Measurements from ENCODE around the gene ABLIM1. TPM values are rescaled to one million over a fixed set of nuclear protein-coding genes. Genes with fewer than 3 reads are reported as not detected.

Gene ABLIM1
- total and polyA plus RNA-seq, 10 of the 15 experiments (the other 5 are each of a cell fraction or from before 2014, with no cell fraction given), result 14.2 to 50.5 (median 28.1) TPM

GRCh38 chr10:114526504-114527238 lies 131.4 kb downstream of the ABLIM1 start (continued):
- TF ChIP-seq MYC (IDR thresholded peaks at IDR 0.05; ENCODE audit: insufficient read depth, insufficient read length, insufficient replicate concordance, low read length, severe bottlenecking), result no peak
- no peak for TF ChIP-seq RELA (IDR thresholded peaks at IDR 0.05; ENCODE audit: borderline replicate concordance, partially characterized antibody)
- TF ChIP-seq NR2F1 (conservative IDR thresholded peaks at IDR 0.05), result peak; percentile 73
- TF ChIP-seq FOXM1 (IDR thresholded peaks at IDR 0.05; ENCODE audit: low read depth, low read length), result peak; percentile 40; the same call in 1 of the 2 replicates
- 0 out of 4 replicates have a peak, but pooled peaks have one; percentile 4 to 21 for TF ChIP-seq SRF (IDR thresholded peaks at IDR 0.05; ENCODE audit: low read depth in 2 of 2, low read length in 2 of 2)
- TF ChIP-seq BHLHE40 (IDR thresholded peaks at IDR 0.05; ENCODE audit: borderline replicate concordance in 1 of 2, low read depth in 2 of 2, low read length in 1 of 2), result peak; percentile 97
- TF ChIP-seq, protein P1, sequence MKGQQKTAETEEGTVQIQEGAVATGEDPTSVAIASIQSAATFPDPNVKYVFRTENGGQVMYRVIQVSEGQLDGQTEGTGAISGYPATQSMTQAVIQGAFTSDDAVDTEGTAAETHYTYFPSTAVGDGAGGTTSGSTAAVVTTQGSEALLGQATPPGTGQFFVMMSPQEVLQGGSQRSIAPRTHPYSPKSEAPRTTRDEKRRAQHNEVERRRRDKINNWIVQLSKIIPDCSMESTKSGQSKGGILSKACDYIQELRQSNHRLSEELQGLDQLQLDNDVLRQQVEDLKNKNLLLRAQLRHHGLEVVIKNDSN (IDR thresholded peaks at IDR 0.05; ENCODE audit: borderline replicate concordance, extremely low read length, insufficient read depth, low read depth, low read length), result no peak
- no peak for TF ChIP-seq JUNB (IDR thresholded peaks at IDR 0.05)
- no peak for TF ChIP-seq RAD51 (IDR thresholded peaks at IDR 0.05)
- TF ChIP-seq, protein P2, sequence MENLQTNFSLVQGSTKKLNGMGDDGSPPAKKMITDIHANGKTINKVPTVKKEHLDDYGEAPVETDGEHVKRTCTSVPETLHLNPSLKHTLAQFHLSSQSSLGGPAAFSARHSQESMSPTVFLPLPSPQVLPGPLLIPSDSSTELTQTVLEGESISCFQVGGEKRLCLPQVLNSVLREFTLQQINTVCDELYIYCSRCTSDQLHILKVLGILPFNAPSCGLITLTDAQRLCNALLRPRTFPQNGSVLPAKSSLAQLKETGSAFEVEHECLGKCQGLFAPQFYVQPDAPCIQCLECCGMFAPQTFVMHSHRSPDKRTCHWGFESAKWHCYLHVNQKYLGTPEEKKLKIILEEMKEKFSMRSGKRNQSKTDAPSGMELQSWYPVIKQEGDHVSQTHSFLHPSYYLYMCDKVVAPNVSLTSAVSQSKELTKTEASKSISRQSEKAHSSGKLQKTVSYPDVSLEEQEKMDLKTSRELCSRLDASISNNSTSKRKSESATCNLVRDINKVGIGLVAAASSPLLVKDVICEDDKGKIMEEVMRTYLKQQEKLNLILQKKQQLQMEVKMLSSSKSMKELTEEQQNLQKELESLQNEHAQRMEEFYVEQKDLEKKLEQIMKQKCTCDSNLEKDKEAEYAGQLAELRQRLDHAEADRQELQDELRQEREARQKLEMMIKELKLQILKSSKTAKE (IDR thresholded peaks at IDR 0.05; ENCODE audit: low read depth, poor library complexity, severe bottlenecking), result peak; percentile 86
- no peak for TF ChIP-seq SREBF2 (IDR thresholded peaks at IDR 0.05; ENCODE audit: low read length)
- TF ChIP-seq SREBF1 (IDR thresholded peaks at IDR 0.05; ENCODE audit: low read length), result peak; percentile 84
- TF ChIP-seq IRF5 (IDR thresholded peaks at IDR 0.05; ENCODE audit: borderline replicate concordance), result no peak
- TF ChIP-seq MEF2B (IDR thresholded peaks at IDR 0.05; ENCODE audit: partially characterized antibody, poor library complexity, severe bottlenecking), result peak; percentile 91
- TF ChIP-seq, protein P3, sequence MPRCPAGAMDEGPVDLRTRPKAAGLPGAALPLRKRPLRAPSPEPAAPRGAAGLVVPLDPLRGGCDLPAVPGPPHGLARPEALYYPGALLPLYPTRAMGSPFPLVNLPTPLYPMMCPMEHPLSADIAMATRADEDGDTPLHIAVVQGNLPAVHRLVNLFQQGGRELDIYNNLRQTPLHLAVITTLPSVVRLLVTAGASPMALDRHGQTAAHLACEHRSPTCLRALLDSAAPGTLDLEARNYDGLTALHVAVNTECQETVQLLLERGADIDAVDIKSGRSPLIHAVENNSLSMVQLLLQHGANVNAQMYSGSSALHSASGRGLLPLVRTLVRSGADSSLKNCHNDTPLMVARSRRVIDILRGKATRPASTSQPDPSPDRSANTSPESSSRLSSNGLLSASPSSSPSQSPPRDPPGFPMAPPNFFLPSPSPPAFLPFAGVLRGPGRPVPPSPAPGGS (IDR thresholded peaks at IDR 0.05; ENCODE audit: borderline replicate concordance, insufficient read depth, low read depth, low read length, poor library complexity, severe bottlenecking), result peak; percentile 34
- no peak for TF ChIP-seq RB1 (IDR thresholded peaks at IDR 0.05; ENCODE audit: borderline replicate concordance)
- no peak for TF ChIP-seq SMAD5 (IDR thresholded peaks at IDR 0.05; ENCODE audit: low read depth)
- peak; percentile 69 for TF ChIP-seq NBN (IDR thresholded peaks at IDR 0.05)
- peak in 1 of 2 experiments; percentile 58; a peak in 1 of 4 replicates for TF ChIP-seq ETV6 (conservative IDR thresholded peaks at IDR 0.05 in 1 of 2, IDR thresholded peaks at IDR 0.05 in 1 of 2; ENCODE audit: borderline replicate concordance in 1 of 2, low read depth in 1 of 2)
- TF ChIP-seq NFXL1 (IDR thresholded peaks at IDR 0.05; ENCODE audit: borderline replicate concordance), result no peak
- TF ChIP-seq BCL11A (IDR thresholded peaks at IDR 0.05; ENCODE audit: low read depth, low read length), result no peak
- peak; percentile 98 for TF ChIP-seq ATF7 (IDR thresholded peaks at IDR 0.05; ENCODE audit: low read depth)
